Astrocyte (in vitro differentiated cells and primary cell): ENCODE results near the gene DCAF5.

Source experiments
- CTCF ChIP-seq: IDR thresholded peaks from 2 replicates; pipeline ENCODE4 v1.5.1; 2011; ENCODE audit warnings: low read depth, mild to moderate bottlenecking, inconsistent platforms, low read length, moderate library complexity; ENCODE audit not compliant: insufficient read depth
- EZH2 ChIP-seq: IDR thresholded peaks from 2 replicates; pipeline ENCODE4 v1.6.1; 2012; ENCODE audit warnings: mild to moderate bottlenecking, low read length, inconsistent platforms; ENCODE audit not compliant: insufficient read depth

GRCh38 chr14:69090187-69090789, 62.6 kb downstream of the DCAF5 start:
- peak; percentile 84 for TF ChIP-seq CTCF
- TF ChIP-seq EZH2, result no peak
